SK-N-SH treated with all-trans-retinoic acid at 6 μM for 48 hours (cell line): Measurements from ENCODE around the gene BCDIN3D.

Source experiments
- ATAC-seq: fragments of 200-7000 bp; cut with Tn5 transposase; 3 replicates; pipeline ENCODE4 v1.9.1; 2020; ENCODE audit warnings: mild to moderate bottlenecking, moderate library complexity
- ARNTL ChIP-seq: fragments of 450-650 bp; formaldehyde crosslinking; IDR thresholded peaks from 2 replicates; pipeline ENCODE4 v1.5.0; 2020; ENCODE audit warnings: low read depth, mild to moderate bottlenecking, moderate library complexity, borderline replicate concordance
- BACH2 ChIP-seq: fragments of 250-450 bp; sonication (Bioruptor Pico); IDR thresholded peaks from 2 replicates; pipeline ENCODE4 v1.9.0; 2021; ENCODE audit warnings: mild to moderate bottlenecking, borderline replicate concordance
- CSDC2 ChIP-seq: fragments of 250-450 bp; sonication (Bioruptor Pico); IDR thresholded peaks from 2 replicates; pipeline ENCODE4 v1.5.0; 2020; ENCODE audit warnings: mild to moderate bottlenecking, moderate library complexity
- CSRNP3 ChIP-seq: fragments of 250-450 bp; sonication (Bioruptor Pico); IDR thresholded peaks from 2 replicates; pipeline ENCODE4 v1.5.1; 2021; ENCODE audit warnings: mild to moderate bottlenecking, moderate library complexity
- ESRRG ChIP-seq: fragments of 250-450 bp; sonication (Bioruptor Pico); IDR thresholded peaks from 2 replicates; pipeline ENCODE4 v1.6.1; 2021; ENCODE audit warnings: mild to moderate bottlenecking
- GLIS3 ChIP-seq: fragments of 250-450 bp; sonication (Bioruptor Pico); IDR thresholded peaks from 2 replicates; pipeline ENCODE4 v1.5.0; 2020; ENCODE audit warnings: mild to moderate bottlenecking, moderate library complexity
- ISL1 ChIP-seq: fragments of 250-450 bp; sonication (Bioruptor Pico); IDR thresholded peaks from 2 replicates; pipeline ENCODE4 v2.1.2; 2022; ENCODE audit warnings: mild to moderate bottlenecking, moderate library complexity
- OSR1 ChIP-seq: fragments of 250-450 bp; sonication (Bioruptor Pico); IDR thresholded peaks from 2 replicates; pipeline ENCODE4 v1.8.0; 2022; ENCODE audit warnings: moderate library complexity, mild to moderate bottlenecking, inconsistent platforms
- PPARA ChIP-seq: fragments of 250-450 bp; sonication (Bioruptor Pico); IDR thresholded peaks from 2 replicates; pipeline ENCODE4 v1.5.0; 2020; ENCODE audit warnings: mild to moderate bottlenecking, borderline replicate concordance
- RARB ChIP-seq: fragments of 250-450 bp; sonication (Bioruptor Pico); IDR thresholded peaks from 2 replicates; pipeline ENCODE4 v1.8.0; 2021; ENCODE audit warnings: mild to moderate bottlenecking, moderate library complexity
- SNAI2 ChIP-seq: fragments of 250-450 bp; sonication (Bioruptor Pico); IDR thresholded peaks from 2 replicates; pipeline ENCODE4 v1.5.0; 2020; ENCODE audit warnings: mild to moderate bottlenecking, moderate library complexity
- TCF4 ChIP-seq: fragments of 250-450 bp; sonication (Bioruptor Pico); IDR thresholded peaks from 2 replicates; pipeline ENCODE4 v1.8.0; 2021; ENCODE audit warnings: mild to moderate bottlenecking, moderate library complexity, borderline replicate concordance
- TOX ChIP-seq: fragments of 250-450 bp; sonication (Bioruptor Pico); IDR thresholded peaks from 2 replicates; pipeline ENCODE4 v1.8.0; 2021; ENCODE audit warnings: mild to moderate bottlenecking, moderate library complexity, borderline replicate concordance
- TSHZ2 ChIP-seq: fragments of 250-450 bp; sonication (Bioruptor Pico); IDR thresholded peaks from 2 replicates; pipeline ENCODE4 v1.5.0; 2020; ENCODE audit warnings: mild to moderate bottlenecking, moderate library complexity
- ZC3H10 ChIP-seq: fragments of 250-450 bp; sonication (Bioruptor Pico); IDR thresholded peaks from 2 replicates; pipeline ENCODE4 v1.5.1; 2021; ENCODE audit warnings: mild to moderate bottlenecking, moderate library complexity
- ZFP3 ChIP-seq: fragments of 250-450 bp; sonication (Bioruptor Pico); IDR thresholded peaks from 2 replicates; pipeline ENCODE4 v1.5.0; 2020; ENCODE audit warnings: mild to moderate bottlenecking, moderate library complexity
- ZFP30 ChIP-seq: fragments of 450-650 bp; formaldehyde crosslinking; IDR thresholded peaks from 2 replicates; pipeline ENCODE4 v1.5.0; 2022; ENCODE audit warnings: mild to moderate bottlenecking, moderate library complexity
- ZNF565 ChIP-seq: fragments of 450-650 bp; formaldehyde crosslinking; conservative IDR thresholded peaks from 2 replicates; pipeline ENCODE4 v1.5.0; 2020; ENCODE audit warnings: low read depth, mild to moderate bottlenecking, moderate library complexity
- ZNF70 ChIP-seq: fragments of 450-650 bp; formaldehyde crosslinking; IDR thresholded peaks from 2 replicates; pipeline ENCODE4 v1.5.0; 2020; ENCODE audit warnings: mild to moderate bottlenecking, moderate library complexity
- ZNF8 ChIP-seq: fragments of 450-650 bp; formaldehyde crosslinking; IDR thresholded peaks from 2 replicates; pipeline ENCODE4 v1.5.0; 2020; ENCODE audit warnings: mild to moderate bottlenecking, moderate library complexity
- TF ChIP-seq, protein P1 (sequence below): fragments of 250-450 bp; sonication (Bioruptor Pico); IDR thresholded peaks from 2 replicates; pipeline ENCODE4 v1.5.1; 2020; ENCODE audit warnings: low read depth, mild to moderate bottlenecking, moderate library complexity

BCDIN3D gene

GRCh38 chr12:49827401-49828099, 15.4 kb downstream of the BCDIN3D start:
- TF ChIP-seq CSRNP3 (no peak), TCF4 (CRISPR knock-in tag) (0 out of 2 replicates have a peak, but pooled peaks have one; percentile 10), ZNF70 (CRISPR knock-in tag) (no peak)
- TF ChIP-seq, all 23 proteins: peak for 1
- peak; percentile 73 for ATAC-seq

- no peak for ATAC-seq
- no peak for TF ChIP-seq ESRRG (CRISPR knock-in tag)
- TF ChIP-seq GLIS3 (CRISPR knock-in tag) = no peak
- TF ChIP-seq CSDC2 (CRISPR knock-in tag) = no peak
- no peak for TF ChIP-seq ISL1
- TF ChIP-seq TSHZ2 = no peak
- TF ChIP-seq TCF4 (CRISPR knock-in tag) = no peak
- TF ChIP-seq ZNF8 (CRISPR knock-in tag) = no peak
- no peak for TF ChIP-seq PPARA (CRISPR knock-in tag)
- TF ChIP-seq ZNF565 (CRISPR knock-in tag) = no peak
- TF ChIP-seq SNAI2 (CRISPR knock-in tag) = no peak
- TF ChIP-seq ARNTL = no peak
- no peak for TF ChIP-seq RARB
- TF ChIP-seq OSR1 (CRISPR knock-in tag) = no peak
- no peak for TF ChIP-seq ZFP3 (CRISPR knock-in tag)
Measured at GRCh38 chr12:49827051-49827400, 15.9 kb downstream of the BCDIN3D start.

GRCh38 chr12:49825971-49826421, 16.9 kb downstream of the BCDIN3D start:
- ATAC-seq = no peak
- TF ChIP-seq ESRRG (CRISPR knock-in tag) = no peak
- TF ChIP-seq ISL1 = no peak
- no peak for TF ChIP-seq ZFP30 (CRISPR knock-in tag)
- TF ChIP-seq BACH2 (CRISPR knock-in tag) = no peak
- no peak for TF ChIP-seq GLIS3 (CRISPR knock-in tag)
- no peak for TF ChIP-seq ZNF8 (CRISPR knock-in tag)
- TF ChIP-seq, protein P1, sequence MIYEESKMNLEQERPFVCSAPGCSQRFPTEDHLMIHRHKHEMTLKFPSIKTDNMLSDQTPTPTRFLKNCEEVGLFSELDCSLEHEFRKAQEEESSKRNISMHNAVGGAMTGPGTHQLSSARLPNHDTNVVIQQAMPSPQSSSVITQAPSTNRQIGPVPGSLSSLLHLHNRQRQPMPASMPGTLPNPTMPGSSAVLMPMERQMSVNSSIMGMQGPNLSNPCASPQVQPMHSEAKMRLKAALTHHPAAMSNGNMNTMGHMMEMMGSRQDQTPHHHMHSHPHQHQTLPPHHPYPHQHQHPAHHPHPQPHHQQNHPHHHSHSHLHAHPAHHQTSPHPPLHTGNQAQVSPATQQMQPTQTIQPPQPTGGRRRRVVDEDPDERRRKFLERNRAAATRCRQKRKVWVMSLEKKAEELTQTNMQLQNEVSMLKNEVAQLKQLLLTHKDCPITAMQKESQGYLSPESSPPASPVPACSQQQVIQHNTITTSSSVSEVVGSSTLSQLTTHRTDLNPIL (CRISPR knock-in tag) = no peak
- TF ChIP-seq SNAI2 (CRISPR knock-in tag) = no peak
- no peak for TF ChIP-seq ZFP3 (CRISPR knock-in tag)
- no peak for TF ChIP-seq TCF4 (CRISPR knock-in tag)
- no peak for TF ChIP-seq ZNF70 (CRISPR knock-in tag)
- TF ChIP-seq TOX (CRISPR knock-in tag) = no peak
- TF ChIP-seq PPARA (CRISPR knock-in tag) = no peak

GRCh38 chr12:49825360-49825970, 17.4 kb downstream of the BCDIN3D start:
- no peak for ATAC-seq
- no peak for TF ChIP-seq ARNTL
- TF ChIP-seq TCF4 (CRISPR knock-in tag) = no peak
- TF ChIP-seq ZC3H10 (CRISPR knock-in tag) = no peak
- no peak for TF ChIP-seq ZNF565 (CRISPR knock-in tag)

DNA sequence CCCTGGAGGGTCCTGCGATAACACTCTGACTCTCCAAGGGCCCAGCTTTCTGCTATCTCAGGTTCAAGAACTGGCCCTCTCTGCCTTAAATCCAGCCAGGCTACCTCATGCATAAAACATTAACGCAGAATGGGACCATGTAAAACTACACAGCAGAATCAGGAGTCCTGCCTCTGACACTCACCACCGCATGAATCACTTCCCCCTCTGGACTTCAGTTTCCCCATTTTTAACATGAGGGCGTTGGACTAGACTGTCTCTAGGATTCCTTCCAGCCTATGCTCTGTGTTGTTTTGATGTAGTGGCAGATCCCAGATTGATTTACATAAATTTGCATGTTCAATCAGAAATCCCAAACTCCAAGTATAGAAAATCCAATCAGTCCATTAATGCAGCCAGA, 18.0 kb downstream of the BCDIN3D start:
- ATAC-seq = no peak
- TF ChIP-seq PPARA (CRISPR knock-in tag) (no peak), ZNF565 (CRISPR knock-in tag) (no peak), ZNF8 (CRISPR knock-in tag) (no peak), SNAI2 (CRISPR knock-in tag) (no peak), ZNF70 (CRISPR knock-in tag) (no peak), CSRNP3 (no peak), TSHZ2 (no peak), ISL1 (no peak), RARB (no peak)
- TF ChIP-seq, protein P1 (CRISPR knock-in tag) = no peak
